K562 (cell line): ENCODE measurements around the gene TMX4. TPM values are rescaled to one million over a fixed set of nuclear protein-coding genes. Genes with fewer than 3 reads are reported as not detected.

Experiments
- ATAC-seq: fragments of 200-7000 bp; cut with Tn5 transposase; 3 replicates; pipeline ENCODE4 v1.9.1; 2020; ENCODE audit warnings: moderate library complexity
- BruUV-seq: library from RNA; stranded (reverse); fragments of 400-500 nt; replicated peaks from 2 replicates; lab custom pipeline; 2021; lab: Mats Ljungman, UMichigan
- CTCF ChIA-PET: fragments of 300-600 bp; formaldehyde crosslinking; extraction: SDS; loops from one replicate; lab custom pipeline; 2021; ENCODE audit warnings: low intra/inter-chr PET ratio; lab: Yijun Ruan, JAX
- POLR2A ChIA-PET: fragments of 300-600, 350-650 bp; sonication (Branson Sonifier 250); formaldehyde crosslinking; extraction: SDS; loops from one replicate; lab custom pipeline; 2021; ENCODE audit warnings: antibody characterized with exemption, inconsistent platforms; lab: Yijun Ruan, JAX
- DNase-seq, 4 experiments: peaks; one replicate each; pipeline versions ENCODE4 v3.0.0 to v3.0.0-alpha.2; 2011 to 2018; ENCODE audit warnings: low spot score in 3 of 4, mixed read lengths in 3 of 4; ENCODE audit errors: extremely low read depth in 1 of 4
- FAIRE-seq: peaks from 2 replicates; lab custom pipeline; 2011; peaks lifted over from hg19 to GRCh38; lab: Jason Lieb, UNC
- H2AFZ ChIP-seq: 2 replicates; pipeline ENCODE4 v1.6.0; 2011; ENCODE audit warnings: low read depth, low read length, control low read depth, inconsistent platforms
- H3K27ac ChIP-seq: fragments of 200-600 bp; 3 replicates; pipeline ENCODE4 v1.8.0; 2011; ENCODE audit warnings: low read depth, mild to moderate bottlenecking, control low read depth, inconsistent platforms, low read length, moderate library complexity, mixed read lengths; ENCODE audit errors: extremely low read depth
- H3K27me3 ChIP-seq, 2 experiments: fragments of 300-600 bp in 1 of 2; 2 replicates in 1 of 2; 3 replicates in 1 of 2; pipeline versions ENCODE4 v1.6.0 to v1.8.0; 2011; ENCODE audit warnings: inconsistent platforms in 2 of 2, low read length in 2 of 2, mild to moderate bottlenecking in 1 of 2, mixed read lengths in 1 of 2, moderate library complexity in 1 of 2; ENCODE audit not compliant: control insufficient read depth in 2 of 2, insufficient read depth in 2 of 2
- H3K36me3 ChIP-seq: fragments of 300-600 bp; 3 replicates; pipeline ENCODE4 v1.8.0; 2011; ENCODE audit warnings: mild to moderate bottlenecking, low read length, inconsistent platforms; ENCODE audit not compliant: control insufficient read depth, insufficient read depth
- H3K4me1 ChIP-seq, 2 experiments: fragments of 200-600 bp in 1 of 2; replicated peaks in 1 of 2; 2 replicates in 1 of 2; 3 replicates in 1 of 2; pipeline versions ENCODE4 v1.5.1 to v1.8.0; 2011; ENCODE audit warnings: inconsistent platforms in 2 of 2, low read length in 2 of 2, mild to moderate bottlenecking in 1 of 2, mixed read lengths in 1 of 2, moderate library complexity in 1 of 2; ENCODE audit not compliant: control insufficient read depth in 2 of 2, insufficient read depth in 2 of 2
- H3K4me2 ChIP-seq: 2 replicates; pipeline ENCODE4 v1.6.1; 2011; ENCODE audit warnings: low read length, control low read depth, inconsistent platforms, mixed read lengths; ENCODE audit not compliant: insufficient read depth
- H3K4me3 ChIP-seq: fragments of 200-600 bp; sonication (generic), shearing (Covaris generic); 2 replicates; pipeline ENCODE4 v1.5.1; 2016; ENCODE audit warnings: control low read depth, inconsistent platforms
- H3K79me2 ChIP-seq: fragments of 200-600 bp; 3 replicates; pipeline ENCODE4 v1.8.0; 2011; ENCODE audit warnings: low read length, inconsistent platforms; ENCODE audit not compliant: control insufficient read depth, insufficient read depth
- H3K9ac ChIP-seq, 2 experiments: 2 replicates each; pipeline versions ENCODE4 v1.6.0 to v1.6.1; 2011; ENCODE audit warnings: low read depth in 2 of 2, low read length in 2 of 2, control low read depth in 1 of 2, inconsistent platforms in 1 of 2, mild to moderate bottlenecking in 1 of 2, mixed read lengths in 1 of 2; ENCODE audit not compliant: insufficient read depth in 1 of 2
- H3K9me1 ChIP-seq: one replicate; pipeline ENCODE4 v1.6.0; 2011; ENCODE audit warnings: inconsistent platforms, mild to moderate bottlenecking, low read length, moderate library complexity; ENCODE audit not compliant: control insufficient read depth, insufficient read depth
- H3K9me3 ChIP-seq: replicated peaks from 2 replicates; pipeline ENCODE4 v1.5.1; 2011; ENCODE audit warnings: low read depth, low read length, inconsistent platforms; ENCODE audit not compliant: control insufficient read depth, insufficient read depth
- H4K20me1 ChIP-seq: replicated peaks from 2 replicates; pipeline ENCODE4 v1.6.1; 2011; ENCODE audit warnings: low read length, inconsistent platforms, mixed read lengths; ENCODE audit not compliant: control insufficient read depth, insufficient read depth
- REST ChIP-seq, 2 experiments: fragments of 450-650 bp; formaldehyde crosslinking in 1 of 2; IDR thresholded peaks; 2 replicates each; pipeline versions ENCODE4 v1.4.0 to v1.6.1; 2014 to 2020; ENCODE audit warnings: mild to moderate bottlenecking in 2 of 2, borderline replicate concordance in 1 of 2, low read depth in 1 of 2
- WGBS: fragments of 100-300 bp; shearing (Covaris generic); methylation state at CpG from one replicate; pipeline ENCODE4 v1.1.6; 2016; ENCODE audit warnings: low coverage, mixed read lengths; ENCODE audit not compliant: insufficient coverage; ENCODE audit errors: missing lambda C conversion rate; 5-methylcytosine and 5-hydroxymethylcytosine counted together
- in situ Hi-C: fragments of 300-500 bp; cut with MboI; formaldehyde crosslinking; loops from 4 replicates; pipeline ENCODE4 v1.15.0; 2018; ENCODE audit warnings: inconsistent platforms, mixed read lengths
- intact Hi-C: fragments of 100-400 bp; cut with micrococcal nuclease; formaldehyde crosslinking; loops from 2 replicates; pipeline ENCODE4 v1.14.2; 2022
- polyA plus RNA-seq, 8 experiments: library from polyadenylated mRNA; depleted of rRNA in 4 of 8; stranded (reverse) in 5 of 8; unstranded in 3 of 8; fragments of >200 nt; fragmentation: Nextera tagmentation in 2 of 8; fragmentation: Illumina TruSeq in 1 of 8; extraction: Ambion mirVana in 2 of 8; extraction: Trizol in 1 of 8; gene quantifications; 2 replicates each; pipeline versions ENCODE4 v1.2.1 to v1.2.3, GENCODE V29; 2011 to 2014; ENCODE audit warnings: inconsistent platforms in 1 of 8, missing spikeins in 1 of 8
- total RNA-seq, 7 experiments: library from RNA; depleted of rRNA in 6 of 7; stranded (reverse); fragments of >200 nt in 6 of 7; fragmentation: Illumina TruSeq in 2 of 7; extraction: Trizol in 2 of 7; gene quantifications; 2 replicates each; pipeline versions ENCODE4 v1.2.1 to v1.2.3, GENCODE V29; 2011 to 2021; ENCODE audit warnings: low replicate concordance in 1 of 7

Gene TMX4
- total and polyA plus RNA-seq, 9 of the 15 experiments (the other 6 are each of a cell fraction or from before 2014, with no cell fraction given), result 4.4 to 19.3 (median 10.8) TPM

GRCh38 chr20:8057871-8058270, 38.3 kb upstream of the TMX4 start:
- Histone ChIP-seq H3K27ac (no peak overlapping the region), H3K79me2 (no peaks in the 10 kb centered on the region), H3K9ac (no peak overlapping the region), H3K9me3 (no peaks in the 10 kb centered on the region)
- 6% methylated on average over 2 of the region's 3 CpGs for WGBS
- FAIRE-seq (no peak), ATAC-seq (no peak), DNase-seq (no peak)
- CTCF ChIA-PET, result no interaction called here
- BruUV-seq, result no TSS peak
- TF ChIP-seq REST (IDR thresholded peaks at IDR 0.05; ENCODE audit: borderline replicate concordance) (no peak), REST (CRISPR knock-in tag; IDR thresholded peaks at IDR 0.05; ENCODE audit: low read depth) (no peak)
- TF ChIP-seq, all 486 proteins: peak for 0
- Histone ChIP-seq H3K27me3 (no peaks in the 10 kb centered on the region), H3K9me1 (no peaks in the 10 kb centered on the region), H2AFZ (no peak overlapping the region), H3K36me3 (no peaks in the 10 kb centered on the region), H3K4me3 (no peak overlapping the region), H4K20me1 (no peaks in the 10 kb centered on the region), H3K4me2 (no peak overlapping the region), H3K4me1 (no peaks in the 10 kb centered on the region)
- POLR2A ChIA-PET, result no interaction called here
- in situ Hi-C loops (no loop called here), intact Hi-C loops (no loop called here)
